Neuron (in vitro differentiated cells): ENCODE data around the gene GAST.
"Not testable (repeated sequence)": the region's sequence is repeated elsewhere in the genome, so short reads cannot be mapped to it uniquely, and the experiment has no call there.

Source experiments
- H2AFZ ChIP-seq: one replicate; pipeline ENCODE4 v1.6.1; 2013; ENCODE audit warnings: low read depth, mild to moderate bottlenecking, inconsistent platforms, low read length, moderate library complexity
- H3K27me3 ChIP-seq: one replicate; pipeline ENCODE4 v1.6.1; 2013; ENCODE audit warnings: low read length; ENCODE audit not compliant: insufficient read depth
- H3K36me3 ChIP-seq: one replicate; pipeline ENCODE4 v1.6.1; 2013; ENCODE audit warnings: low read length; ENCODE audit not compliant: insufficient read depth
- H3K4me1 ChIP-seq: one replicate; pipeline ENCODE4 v1.6.1; 2013; ENCODE audit warnings: low read length; ENCODE audit not compliant: insufficient read depth
- H3K4me3 ChIP-seq: 2 replicates; pipeline ENCODE4 v1.5.1; 2013; ENCODE audit warnings: mild to moderate bottlenecking, low read length, moderate library complexity
- H3K9me3 ChIP-seq: one replicate; pipeline ENCODE4 v1.6.1; 2013; ENCODE audit warnings: low read length

The GAST gene

DNA sequence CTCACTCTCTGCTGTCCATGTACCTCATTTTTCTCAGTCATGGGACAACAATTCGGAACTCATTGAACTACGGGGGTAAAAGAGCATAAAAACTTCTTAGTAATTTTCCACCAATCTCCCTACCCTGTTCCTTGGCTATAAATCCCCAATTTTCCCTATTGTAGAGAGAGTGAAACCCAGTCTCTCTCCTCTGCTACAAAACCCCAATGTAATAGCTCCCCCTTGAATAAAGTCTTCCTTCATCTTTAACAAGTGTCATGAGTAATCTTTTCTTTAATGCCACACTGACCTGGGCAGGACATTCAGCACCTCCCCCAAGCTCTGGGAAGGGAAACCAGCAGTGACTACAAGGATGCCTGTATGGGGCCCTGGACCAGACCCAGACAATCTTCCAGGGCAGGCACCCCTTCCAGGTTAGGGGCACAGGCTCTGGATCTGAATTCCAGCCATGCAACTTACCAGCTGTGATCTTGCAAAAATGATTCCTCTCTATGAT lies 33.7 kb upstream of the GAST start:
- no peaks in the 10 kb centered on the region for H3K9me3 ChIP-seq
- H3K4me3 ChIP-seq: no peak overlapping the region
- no peak overlapping the region for H2AFZ ChIP-seq
- H3K4me1 ChIP-seq: peaks cover 4% of the 10 kb centered on the region
- no peaks in the 10 kb centered on the region for H3K27me3 ChIP-seq
- H3K36me3 ChIP-seq: no peaks in the 10 kb centered on the region

DNA sequence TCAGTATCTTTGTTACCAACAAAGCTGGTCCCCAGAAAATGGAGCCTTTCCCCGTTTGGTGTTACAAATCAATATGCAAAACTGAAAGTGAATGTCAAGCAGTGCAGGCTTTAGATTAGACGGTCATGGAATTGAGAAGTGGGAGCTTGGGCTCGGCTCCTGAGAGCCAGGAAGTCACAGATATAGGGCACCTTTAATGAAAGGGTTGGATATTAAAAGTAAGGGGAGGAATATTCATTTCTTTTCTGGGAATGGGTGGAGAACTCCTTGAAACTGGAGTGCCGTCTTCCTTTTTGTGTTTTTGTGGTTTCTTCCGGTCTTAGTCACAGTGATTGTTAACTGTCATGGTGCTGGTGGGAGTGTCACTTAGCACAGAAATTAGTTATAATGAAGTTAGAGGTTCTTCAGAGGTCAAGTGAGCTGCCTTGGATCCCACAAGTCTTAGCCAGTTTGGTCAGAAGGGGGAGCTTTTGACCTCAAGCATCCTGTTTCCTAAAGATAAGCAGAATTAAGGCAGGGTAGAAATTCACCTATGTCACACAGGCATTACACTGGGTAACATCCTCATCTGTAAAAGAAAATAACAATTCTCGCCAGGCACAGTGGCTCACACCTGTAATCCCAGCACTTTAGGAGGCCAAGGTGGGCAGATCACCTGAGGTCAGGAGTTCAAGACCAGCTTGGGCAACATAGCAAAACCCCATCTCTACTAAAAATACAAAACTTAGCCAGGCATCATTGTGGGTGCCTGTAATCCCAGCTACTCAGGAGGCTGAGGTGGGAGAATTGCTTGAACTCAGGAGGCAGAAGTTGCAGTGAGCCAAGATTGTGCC lies 33.0 kb upstream of the GAST start:
- H2AFZ ChIP-seq: no peak overlapping the region
- H3K36me3 ChIP-seq: no peaks in the 10 kb centered on the region
- H3K4me3 ChIP-seq: no peak overlapping the region
- H3K4me1 ChIP-seq: peaks cover 10% of the 10 kb centered on the region
- no peaks in the 10 kb centered on the region for H3K27me3 ChIP-seq
- no peaks in the 10 kb centered on the region for H3K9me3 ChIP-seq

DNA sequence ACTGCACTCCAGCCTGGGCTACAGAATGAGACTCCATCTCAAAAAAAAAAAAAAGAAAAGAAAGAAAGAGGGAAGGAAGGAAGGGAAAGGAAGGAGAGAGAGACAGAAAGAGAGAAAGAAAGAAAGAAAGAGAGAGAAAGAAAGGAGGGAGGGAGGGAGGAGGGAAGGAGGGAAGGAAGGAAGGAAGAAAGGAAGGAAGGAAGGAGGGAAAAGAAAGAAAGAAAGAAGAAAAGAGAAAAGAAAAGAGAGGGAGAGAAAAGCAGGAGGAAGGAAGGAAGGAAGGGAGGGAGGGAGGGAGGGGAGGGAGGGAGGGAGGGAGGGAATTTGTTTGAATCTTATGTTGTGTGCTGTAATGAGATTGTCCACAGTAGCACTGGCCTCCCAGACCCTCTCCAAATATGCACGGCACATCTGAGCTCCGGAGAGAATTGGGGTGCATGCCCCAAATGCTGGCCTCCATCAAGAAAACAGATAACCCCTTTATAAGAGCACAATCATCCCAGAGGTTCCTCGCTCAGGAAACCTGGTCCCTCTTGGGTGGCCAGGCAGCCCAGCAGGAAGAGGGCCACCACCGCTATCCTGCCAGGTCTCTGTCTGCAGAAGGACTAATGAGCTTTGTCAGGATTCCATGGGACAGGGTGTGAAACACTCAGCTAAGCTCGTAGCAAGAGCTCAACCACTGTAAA lies 32.2 kb upstream of the GAST start:
- Histone ChIP-seq H2AFZ (no peak overlapping the region), H3K36me3 (no peaks in the 10 kb centered on the region), H3K4me3 (no peak overlapping the region), H3K27me3 (no peaks in the 10 kb centered on the region), H3K9me3 (no peaks in the 10 kb centered on the region), H3K4me1 (peaks cover 14% of the 10 kb centered on the region)

DNA sequence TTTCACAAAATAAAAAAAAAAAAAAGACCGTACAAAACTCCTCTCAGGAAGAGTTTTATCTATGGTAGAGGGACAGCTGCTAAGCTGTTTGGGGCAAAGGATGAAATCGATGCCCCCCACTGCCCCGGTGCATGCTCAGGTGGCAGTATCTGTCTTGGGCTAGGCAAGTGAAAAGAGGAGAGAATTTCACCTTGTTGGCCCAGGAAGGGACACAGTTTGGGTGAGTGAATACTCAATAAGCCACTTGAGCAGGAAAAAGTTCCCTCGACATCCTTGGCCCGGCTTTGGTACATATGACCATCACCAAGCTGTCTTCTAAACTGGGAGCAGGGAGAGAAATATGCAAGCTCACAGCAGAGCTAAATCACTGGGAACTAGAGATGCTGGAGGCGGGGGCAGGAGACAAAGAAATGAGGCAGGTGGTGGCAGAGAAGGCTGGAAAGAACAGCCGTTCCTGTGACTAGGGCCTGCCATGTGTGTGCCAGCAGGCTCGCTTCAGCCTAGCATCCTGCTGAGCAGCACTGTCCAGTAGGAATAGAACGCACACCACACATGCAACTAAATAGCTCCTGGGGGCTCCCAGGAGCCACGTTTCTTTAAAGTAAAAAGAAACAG lies 31.6 kb upstream of the GAST start:
- H2AFZ ChIP-seq: no peak overlapping the region
- no peaks in the 10 kb centered on the region for H3K27me3 ChIP-seq
- no peaks in the 10 kb centered on the region for H3K36me3 ChIP-seq
- H3K4me3 ChIP-seq: no peak overlapping the region
- no peaks in the 10 kb centered on the region for H3K9me3 ChIP-seq
- peaks cover 14% of the 10 kb centered on the region for H3K4me1 ChIP-seq

DNA sequence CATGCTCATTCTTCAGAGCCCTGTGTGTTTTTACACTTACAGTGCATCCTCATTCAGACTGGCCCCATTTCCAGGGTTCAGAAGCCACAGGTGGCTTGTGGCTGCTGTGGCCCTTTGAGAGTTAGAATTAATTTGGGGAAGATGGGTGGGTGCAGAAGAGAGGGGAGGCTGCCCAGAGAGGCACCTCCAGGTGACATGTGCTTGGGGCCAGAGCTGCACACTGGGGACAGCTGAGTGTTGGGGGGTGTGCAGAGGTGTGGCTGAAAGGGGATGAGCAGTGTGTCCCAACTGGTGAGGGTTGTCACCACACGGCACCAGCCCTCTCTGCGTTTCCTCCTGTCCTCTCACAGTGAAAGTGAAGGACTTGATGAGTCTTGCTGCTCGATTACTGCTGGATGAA lies 30.4 kb upstream of the GAST start:
- no peak overlapping the region for H2AFZ ChIP-seq
- H3K27me3 ChIP-seq: no peaks in the 10 kb centered on the region
- no peak overlapping the region for H3K4me3 ChIP-seq
- H3K4me1 ChIP-seq: peaks cover 14% of the 10 kb centered on the region
- no peaks in the 10 kb centered on the region for H3K36me3 ChIP-seq
- H3K9me3 ChIP-seq: no peaks in the 10 kb centered on the region

DNA sequence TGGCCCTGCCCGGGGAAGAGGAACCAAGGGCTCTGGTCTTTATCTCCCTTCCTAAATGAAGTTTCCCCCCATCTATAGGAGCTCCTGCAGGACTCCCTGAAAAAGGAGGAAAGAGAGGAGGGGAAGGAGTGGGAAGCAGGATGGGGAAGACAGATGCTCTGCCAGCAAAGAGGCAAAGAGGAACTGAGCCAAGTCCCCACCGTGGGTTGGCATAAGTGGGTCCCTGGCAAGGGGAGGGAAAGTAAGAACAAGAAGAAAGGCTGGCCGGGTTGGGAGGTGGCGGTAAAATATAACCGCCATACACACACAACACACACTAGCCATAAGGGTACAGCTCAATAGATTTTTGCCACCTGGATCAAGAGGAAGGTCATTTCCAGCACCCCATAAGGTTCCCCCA lies 29.5 kb upstream of the GAST start:
- Histone ChIP-seq H3K27me3 (no peaks in the 10 kb centered on the region), H3K9me3 (no peaks in the 10 kb centered on the region), H2AFZ (no peak overlapping the region), H3K4me1 (peaks cover 14% of the 10 kb centered on the region), H3K4me3 (no peak overlapping the region), H3K36me3 (no peaks in the 10 kb centered on the region)

DNA sequence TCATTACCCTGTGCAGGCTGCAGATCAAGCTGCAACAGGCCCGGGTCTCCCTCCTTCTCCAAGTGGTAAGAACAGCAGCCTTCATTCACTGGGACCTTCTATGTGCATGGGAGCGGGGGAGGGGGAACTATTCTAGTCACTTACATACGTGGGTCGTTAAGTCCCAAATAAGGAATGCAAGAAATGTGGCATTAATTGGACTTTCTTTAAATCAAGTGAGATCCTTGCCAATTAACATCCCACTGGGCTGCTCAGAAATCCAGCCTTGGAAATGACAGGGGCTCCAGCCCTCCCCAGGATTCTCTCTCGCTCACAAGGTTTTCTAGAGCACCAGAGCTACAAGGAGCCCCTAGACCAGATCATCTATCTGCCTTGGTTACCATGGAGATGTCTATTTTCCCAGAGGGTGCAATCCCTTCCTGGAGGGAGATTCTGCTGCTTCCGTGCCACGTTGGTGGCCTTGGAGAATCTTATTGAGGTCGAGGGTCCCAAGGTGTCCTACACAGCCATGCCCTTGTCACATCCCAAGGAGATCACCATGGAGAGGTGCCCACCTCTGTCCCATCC lies 28.6 kb upstream of the GAST start:
- Histone ChIP-seq H3K4me1 (peaks cover 18% of the 10 kb centered on the region), H3K36me3 (no peaks in the 10 kb centered on the region), H2AFZ (no peak overlapping the region), H3K27me3 (no peaks in the 10 kb centered on the region), H3K4me3 (no peak overlapping the region), H3K9me3 (no peaks in the 10 kb centered on the region)

DNA sequence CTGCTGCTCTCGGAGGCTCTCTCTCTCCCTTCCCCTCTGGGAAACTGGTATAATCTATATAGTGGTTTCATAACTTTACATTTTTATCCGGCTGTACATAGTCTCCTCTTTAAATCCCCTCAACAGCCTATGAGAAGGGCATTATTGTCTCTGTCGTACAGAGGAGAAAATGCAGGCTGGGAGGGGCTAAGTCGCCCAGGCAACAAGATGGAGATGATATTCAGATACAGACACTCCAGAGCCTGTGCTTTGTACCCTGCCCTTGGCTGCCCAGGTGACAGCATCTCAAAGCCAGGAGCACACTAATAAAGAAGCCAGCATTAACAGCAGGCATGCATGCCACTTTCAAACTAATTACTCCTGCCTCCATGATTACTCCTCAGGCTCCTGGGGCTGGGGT lies 28.1 kb upstream of the GAST start:
- Histone ChIP-seq H2AFZ (no peak overlapping the region), H3K4me1 (peaks cover 18% of the 10 kb centered on the region), H3K36me3 (no peaks in the 10 kb centered on the region), H3K9me3 (no peaks in the 10 kb centered on the region), H3K4me3 (no peak overlapping the region), H3K27me3 (no peaks in the 10 kb centered on the region)

DNA sequence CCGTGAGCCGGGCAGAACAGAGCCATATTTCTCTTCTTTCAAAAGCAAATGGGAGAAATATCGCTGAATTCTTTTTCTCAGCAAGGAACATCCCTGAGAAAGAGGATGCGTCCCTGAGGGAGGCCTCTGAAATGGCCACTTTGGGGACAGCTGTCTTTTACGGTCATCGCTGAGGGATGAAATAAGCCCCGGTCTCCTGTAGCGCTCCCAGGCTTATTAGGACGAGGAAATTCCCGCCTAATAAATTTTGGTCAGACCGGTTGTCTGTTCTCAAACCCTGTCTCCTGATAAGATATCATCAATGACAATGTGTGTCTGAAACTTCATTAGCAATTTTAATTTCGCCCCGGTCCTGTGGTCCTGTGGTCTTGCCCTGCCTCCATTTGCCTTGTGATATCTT lies 26.4 kb upstream of the GAST start:
- not testable (repeated sequence) for H2AFZ ChIP-seq, H3K9me3 ChIP-seq, H3K4me3 ChIP-seq, H3K27me3 ChIP-seq
- Histone ChIP-seq H3K36me3 (peaks cover 13% of the 10 kb centered on the region), H3K4me1 (peaks cover 27% of the 10 kb centered on the region)

DNA sequence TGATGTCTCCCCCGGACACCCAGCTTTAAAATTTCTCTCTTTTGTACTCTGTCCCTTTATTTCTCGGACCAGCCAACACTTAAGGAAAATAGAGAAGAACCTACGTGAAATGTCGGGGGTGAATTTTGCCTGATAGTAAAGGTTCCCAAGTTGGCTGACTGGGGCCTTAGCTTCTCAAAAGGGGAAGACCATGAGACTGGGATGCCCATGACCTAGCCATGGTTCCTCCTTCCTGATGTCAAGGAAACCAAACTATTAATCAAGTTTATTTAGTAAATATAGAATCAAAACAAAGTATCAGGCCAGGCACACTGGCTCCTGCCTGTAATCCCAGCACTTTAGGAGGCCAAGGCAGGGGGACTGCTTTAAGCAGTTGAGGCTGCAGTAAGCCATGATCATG lies 25.9 kb upstream of the GAST start:
- no peak overlapping the region for H2AFZ ChIP-seq
- H3K4me1 ChIP-seq: peaks cover 31% of the 10 kb centered on the region
- peaks cover 19% of the 10 kb centered on the region for H3K36me3 ChIP-seq
- H3K9me3 ChIP-seq: no peaks in the 10 kb centered on the region
- no peaks in the 10 kb centered on the region for H3K27me3 ChIP-seq
- H3K4me3 ChIP-seq: no peak overlapping the region

DNA sequence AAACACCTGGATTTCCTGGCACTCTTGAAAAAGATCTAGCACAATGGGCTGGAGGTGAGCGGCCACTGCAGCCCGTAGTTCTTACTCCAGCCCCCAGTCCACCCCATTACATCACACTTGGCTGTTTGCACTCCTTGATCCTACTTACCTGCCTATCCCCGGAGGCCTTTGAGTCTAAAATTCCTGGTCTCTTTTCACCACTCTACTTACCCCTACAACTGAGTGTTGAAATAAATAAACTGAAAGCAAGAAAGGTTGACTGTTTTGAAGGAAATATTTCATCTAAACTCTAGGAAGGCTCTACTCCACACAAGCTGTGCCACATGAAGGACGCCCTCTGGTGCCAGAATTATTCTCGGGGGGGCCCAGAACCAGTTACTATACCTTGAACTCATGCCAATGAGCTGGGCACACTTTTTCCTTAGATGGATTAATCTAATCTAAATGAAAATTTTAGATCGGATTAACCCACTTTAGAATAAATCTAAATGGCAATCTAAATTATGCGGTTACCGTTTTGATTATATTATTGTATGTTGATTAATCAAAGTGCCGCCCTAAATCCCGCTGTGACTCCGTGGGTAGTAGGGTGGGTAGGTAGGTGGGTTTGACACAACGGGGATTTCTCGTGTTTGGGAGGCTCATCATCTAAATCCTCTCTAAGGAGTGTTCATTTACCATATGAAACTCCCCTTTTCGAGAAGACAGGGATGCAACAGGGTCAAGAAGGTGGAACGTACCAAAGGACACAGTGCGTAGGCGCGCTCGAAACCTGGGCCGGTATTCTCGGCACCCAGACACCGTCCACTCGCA lies 24.1 kb upstream of the GAST start:
- Histone ChIP-seq H3K4me1 (peaks cover 31% of the 10 kb centered on the region), H3K36me3 (peaks cover 36% of the 10 kb centered on the region), H3K4me3 (peak overlapping the region; percentile 72), H2AFZ (peak overlapping the region; percentile 84), H3K9me3 (no peaks in the 10 kb centered on the region), H3K27me3 (no peaks in the 10 kb centered on the region)

DNA sequence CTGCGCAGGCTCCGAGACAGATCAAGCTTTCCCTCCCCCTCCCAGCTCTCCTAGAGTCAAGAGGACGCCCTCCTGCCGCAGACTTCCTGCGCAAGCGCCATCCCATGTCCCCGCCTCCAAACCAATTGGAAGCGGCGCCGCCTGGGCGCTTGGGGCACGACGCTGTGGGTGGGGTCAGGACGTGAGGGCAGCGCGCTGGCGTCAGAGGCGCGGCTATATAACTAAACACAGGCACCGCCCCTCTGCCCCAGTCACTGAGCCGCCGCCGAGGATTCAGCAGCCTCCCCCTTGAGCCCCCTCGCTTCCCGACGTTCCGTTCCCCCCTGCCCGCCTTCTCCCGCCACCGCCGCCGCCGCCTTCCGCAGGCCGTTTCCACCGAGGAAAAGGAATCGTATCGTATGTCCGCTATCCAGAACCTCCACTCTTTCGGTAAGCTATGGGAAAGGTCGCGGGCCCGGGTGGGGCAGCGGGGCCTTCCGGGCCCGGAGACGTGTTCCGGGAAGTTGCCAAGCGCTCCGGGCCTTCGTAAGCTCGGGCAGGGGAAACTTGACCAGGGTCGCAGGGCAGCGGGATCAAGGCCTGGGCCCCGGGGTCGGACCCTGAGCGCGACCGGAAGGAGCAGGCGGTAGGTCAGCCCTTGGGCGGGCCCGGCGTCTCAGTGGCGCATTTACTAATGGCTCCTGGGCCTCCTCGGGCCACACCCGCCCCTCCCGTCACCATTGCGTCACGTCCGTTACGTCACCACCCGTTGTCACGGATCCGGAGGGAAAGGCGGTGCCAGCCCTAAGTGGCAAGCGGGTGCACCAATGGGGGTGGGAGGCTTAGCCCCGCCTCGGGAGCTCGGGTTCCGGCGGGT lies 23.3 kb upstream of the GAST start, which contains the start of gene EIF1:
TSS of gene EIF1 (plus strand) at position 245 of the 856 bp plus-strand sequence. CDS start at position 399, 154 bp downstream.
- Histone ChIP-seq H3K27me3 (no peaks in the 10 kb centered on the region), H2AFZ (peak within 1 kb of the TSS; percentile 84), H3K9me3 (no peaks in the 10 kb centered on the region), H3K4me3 (peak within 1 kb of the TSS; percentile 78), H3K36me3 (peaks cover 40% of the 10 kb centered on the region), H3K4me1 (peaks cover 23% of the 10 kb centered on the region)
